ENCODE data around the gene DTNBP1.

Gene DTNBP1

DNA sequence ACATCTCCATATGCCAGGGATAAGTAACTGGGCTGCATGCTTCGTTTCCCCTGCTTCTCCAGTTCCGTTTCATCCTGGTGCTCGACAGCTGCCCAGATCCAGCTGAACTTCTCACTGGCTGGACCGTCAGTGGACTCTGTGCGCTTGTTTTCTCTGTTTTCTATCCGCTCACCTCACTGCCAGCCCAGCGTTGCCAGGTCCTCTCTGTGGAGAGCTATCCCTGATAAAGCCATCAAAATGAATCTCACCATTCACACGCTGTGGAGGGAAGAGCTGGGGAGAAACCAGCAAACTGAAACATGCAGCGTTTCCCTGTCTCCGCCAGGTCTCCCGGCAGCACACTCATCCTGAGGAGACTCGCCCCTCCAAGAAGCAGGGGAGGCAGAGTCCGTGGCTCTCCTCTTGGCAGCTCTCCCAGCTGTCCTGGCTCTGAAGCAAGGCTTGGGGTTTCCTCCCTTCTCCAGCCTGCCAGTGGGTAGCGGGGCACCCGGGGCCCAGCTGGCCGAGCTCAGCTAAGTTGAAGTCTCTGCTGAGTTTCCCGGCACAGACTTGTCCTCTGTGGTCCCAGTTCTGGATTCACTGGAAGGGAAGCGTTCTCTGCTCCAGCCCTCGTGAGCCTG lies 160.9 kb downstream of the DTNBP1 start:
- DNase-seq (ENCODE audit: low read depth): no peak

DNA sequence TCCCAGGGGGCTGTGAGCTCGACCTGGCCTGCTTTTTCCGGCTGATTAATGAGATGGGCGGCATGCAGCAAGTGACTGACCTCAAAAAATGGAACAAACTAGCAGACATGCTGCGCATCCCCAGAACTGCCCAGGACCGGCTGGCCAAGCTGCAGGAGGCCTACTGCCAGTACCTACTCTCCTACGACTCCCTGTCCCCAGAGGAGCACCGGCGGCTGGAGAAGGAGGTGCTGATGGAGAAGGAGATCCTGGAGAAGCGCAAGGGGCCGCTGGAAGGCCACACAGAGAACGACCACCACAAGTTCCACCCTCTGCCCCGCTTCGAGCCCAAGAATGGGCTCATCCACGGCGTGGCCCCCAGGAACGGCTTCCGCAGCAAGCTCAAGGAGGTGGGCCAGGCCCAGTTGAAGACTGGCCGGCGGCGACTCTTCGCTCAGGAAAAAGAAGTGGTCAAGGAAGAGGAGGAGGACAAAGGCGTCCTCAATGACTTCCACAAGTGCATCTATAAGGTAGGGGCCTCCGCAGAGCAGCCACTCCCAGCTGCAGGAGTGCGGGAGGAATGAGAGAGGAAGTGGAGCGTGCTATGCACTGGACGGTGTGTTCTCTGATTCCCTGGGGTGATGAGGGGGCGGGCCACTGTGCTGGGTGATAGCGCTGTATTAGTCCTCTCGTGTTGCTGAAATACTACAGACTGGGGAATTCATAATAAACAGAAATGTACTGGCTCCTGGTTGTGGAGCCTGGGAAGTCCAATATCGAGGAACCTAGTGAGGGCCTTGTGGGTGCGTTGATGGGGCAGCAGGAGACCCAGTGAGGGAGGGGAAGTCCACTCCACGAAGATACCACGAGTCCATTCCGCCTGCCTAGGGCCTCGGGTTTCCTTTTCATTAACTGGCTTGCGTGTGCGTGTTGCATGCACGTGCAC lies 161.7 kb downstream of the DTNBP1 start:
- no peak for DNase-seq (ENCODE audit: low read depth)

DNA sequence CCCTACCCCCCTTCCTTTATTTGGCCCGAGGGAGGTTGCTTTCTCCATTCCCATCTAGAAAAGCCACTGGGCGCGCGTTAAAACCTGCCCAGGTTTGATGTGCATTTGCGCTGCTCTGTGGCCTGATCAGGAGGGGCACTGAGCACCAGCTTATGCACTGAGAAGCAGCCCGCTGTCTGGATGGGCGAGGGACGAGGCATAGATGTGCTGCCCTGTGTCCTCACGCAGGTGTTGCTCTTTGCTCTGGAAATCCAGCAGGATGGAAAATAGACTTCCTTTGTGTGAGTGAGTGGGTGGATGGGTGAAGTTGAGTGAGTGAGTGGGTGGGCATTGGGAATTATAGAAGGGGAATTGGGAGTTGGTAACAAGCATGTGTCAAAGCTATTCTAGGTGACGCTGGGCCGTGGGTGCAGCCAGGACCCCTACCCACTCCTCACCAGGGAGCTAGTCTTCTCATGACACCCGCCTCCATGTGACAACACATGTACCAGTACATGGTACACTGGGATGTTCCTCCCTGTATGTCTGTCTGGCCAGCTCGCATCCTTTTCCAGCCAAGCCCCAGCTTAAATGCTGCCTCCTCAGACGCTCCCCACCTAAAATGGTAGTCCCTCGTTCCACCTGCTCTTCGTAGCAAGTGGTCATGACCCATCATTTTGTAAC lies 162.6 kb downstream of the DTNBP1 start:
- no peak for DNase-seq (ENCODE audit: low read depth)

DNA sequence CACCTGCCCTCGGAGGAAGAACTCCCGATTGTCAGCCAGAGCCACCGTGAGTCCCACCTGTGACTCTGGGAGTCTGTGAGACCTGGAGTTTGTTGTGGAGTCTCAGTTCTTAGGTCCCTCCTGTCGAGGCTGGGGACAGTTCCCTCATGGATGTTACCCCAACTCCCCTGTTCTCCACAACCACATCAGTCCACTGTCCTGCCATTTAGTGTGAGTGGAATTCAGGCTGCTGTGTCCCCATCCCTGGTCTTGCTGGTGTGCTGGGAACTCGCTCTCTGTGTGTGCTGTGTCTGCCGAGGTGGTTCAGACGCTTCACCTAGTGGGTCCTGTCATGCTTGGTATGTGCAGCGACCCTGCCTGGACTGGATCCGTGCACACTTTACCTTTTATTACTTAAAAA lies 163.2 kb downstream of the DTNBP1 start:
- DNase-seq (ENCODE audit: low read depth): no peak

DNA sequence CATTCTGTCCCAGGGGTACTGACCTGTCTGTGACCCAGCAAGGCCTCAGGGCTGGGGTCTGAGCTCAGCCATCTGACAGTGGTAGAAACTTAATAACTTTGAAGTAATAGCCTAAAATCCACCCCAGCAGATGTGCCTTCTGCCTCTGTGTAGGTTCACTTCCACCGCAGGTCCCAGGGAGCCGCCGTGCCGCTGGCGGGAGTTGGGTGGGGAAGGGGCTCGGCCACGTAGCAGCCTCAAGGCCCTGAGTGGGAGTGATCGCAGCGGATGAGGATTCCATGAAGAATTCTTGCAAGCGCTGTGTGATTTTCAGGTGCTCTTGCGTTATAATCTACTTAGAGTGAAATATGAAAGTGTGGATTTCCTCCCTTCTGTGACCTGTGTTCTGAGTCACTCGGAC lies 163.7 kb downstream of the DTNBP1 start:
- DNase-seq (ENCODE audit: low read depth): no peak

DNA sequence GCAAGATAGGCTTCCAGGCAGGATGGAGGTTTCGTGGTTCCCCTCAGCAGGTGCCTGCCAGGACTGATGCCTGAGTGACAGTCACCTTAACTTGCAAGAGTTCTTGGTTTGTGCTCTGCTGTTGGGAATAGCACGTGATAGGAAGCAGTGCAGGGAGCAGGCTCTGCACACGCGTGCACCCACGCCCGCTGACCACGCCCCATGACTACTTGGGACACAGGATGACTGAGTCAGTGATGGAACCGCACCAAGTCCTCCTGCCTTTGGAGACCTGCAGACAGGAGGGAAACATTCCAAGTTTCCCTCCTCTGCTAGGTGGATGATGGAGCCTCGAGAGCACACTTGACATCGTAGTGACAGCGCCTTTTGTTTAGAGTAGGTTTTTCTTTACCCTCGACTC lies 164.2 kb downstream of the DTNBP1 start:
- no peak for DNase-seq (ENCODE audit: low read depth)

DNA sequence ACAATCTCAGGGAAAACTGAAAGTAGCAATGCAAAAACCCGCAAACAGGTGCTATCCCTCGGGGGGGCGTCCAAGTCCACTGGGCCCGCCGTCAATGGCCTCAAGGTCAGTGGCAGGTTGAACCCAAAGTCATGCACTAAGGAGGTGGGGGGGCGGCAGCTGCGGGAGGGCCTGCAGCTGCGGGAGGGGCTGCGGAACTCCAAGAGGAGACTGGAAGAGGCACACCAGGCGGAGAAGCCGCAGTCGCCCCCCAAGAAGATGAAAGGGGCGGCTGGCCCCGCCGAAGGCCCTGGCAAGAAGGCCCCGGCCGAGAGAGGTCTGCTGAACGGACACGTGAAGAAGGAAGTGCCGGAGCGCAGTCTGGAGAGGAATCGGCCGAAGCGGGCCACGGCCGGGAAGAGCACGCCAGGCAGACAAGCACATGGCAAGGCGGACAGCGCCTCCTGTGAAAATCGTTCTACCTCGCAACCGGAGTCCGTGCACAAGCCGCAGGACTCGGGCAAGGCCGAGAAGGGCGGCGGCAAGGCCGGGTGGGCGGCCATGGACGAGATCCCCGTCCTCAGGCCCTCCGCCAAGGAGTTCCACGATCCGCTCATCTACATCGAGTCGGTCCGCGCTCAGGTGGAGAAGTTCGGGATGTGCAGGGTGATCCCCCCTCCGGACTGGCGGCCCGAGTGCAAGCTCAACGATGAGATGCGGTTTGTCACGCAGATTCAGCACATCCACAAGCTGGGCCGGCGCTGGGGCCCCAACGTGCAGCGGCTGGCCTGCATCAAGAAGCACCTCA lies 166.3 kb downstream of the DTNBP1 start:
- no peak for DNase-seq (ENCODE audit: low read depth)

DNA sequence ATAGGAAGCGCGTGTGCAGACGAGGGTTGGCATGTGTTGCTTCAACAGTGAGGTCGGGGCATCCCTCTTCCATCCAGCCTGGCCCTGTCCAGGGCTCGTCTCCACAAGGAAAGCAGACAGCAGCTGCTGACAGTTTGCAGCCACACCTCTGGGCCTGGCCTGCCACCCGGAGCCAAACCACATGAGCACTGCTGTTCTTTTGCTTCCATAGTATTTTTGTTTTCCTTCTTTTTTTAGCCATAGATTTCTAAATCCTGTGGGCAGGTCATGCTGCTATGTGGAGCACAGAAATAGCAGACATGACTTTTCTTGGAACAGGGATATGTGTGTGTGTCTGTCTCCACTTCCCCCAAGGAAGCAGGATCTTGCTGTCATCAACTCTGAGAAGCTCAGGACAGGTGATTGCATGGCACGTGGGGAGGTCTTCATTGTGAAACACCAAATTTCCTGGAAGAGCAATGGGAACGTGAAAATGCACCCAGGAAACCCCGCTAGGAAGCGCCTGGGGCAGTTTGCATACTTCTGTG lies 167.4 kb downstream of the DTNBP1 start:
- no peak for DNase-seq (ENCODE audit: low read depth)

DNA sequence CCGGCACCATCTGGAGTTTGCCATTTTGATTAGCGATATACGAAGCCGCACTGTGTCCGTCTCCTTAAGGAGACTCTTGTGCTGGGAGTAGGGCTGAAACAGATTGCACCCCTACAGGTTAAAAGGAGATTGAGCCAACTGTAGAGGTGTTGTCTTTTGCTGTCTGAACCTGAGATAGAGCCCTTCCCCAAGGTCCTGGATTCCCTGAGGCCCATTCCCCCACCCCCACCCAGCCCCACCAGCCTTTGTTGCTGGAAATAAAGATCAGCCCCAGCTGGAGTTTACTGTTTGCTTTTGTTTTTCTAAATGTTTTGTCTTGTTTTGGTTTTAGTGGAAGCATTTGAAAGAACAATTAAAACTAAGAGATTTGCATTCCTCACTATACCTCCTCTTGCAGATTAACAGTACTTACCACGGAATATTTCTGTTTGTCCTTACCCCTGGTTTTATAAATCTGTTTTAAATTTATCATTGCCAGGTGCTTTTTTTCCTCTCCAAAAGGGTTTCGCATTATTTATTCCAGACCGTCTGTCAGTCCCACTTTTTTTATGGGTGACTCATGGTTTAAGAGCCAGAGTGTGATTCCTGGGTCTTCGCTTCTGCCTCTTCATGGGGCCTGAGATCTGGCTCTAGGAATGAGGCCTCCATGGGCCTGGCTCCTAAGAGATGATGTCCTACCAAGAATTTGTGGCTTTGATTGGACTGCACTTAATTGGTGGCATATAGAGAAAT lies 169.2 kb downstream of the DTNBP1 start:
- no peak for DNase-seq (ENCODE audit: low read depth)

DNA sequence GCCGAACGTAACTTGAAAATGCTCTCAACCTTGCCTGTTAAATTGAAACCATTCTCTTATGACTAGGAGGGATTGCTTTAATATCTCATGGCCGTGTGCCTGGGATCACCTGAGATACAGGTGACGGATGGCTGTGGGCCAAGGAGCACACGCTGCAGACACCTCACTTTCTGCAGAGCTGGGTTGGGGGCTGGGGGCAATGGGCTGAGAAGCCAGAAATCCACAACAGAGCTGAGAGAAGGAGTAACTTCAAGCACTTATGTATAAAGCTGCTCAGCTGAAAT lies 170.9 kb downstream of the DTNBP1 start:
- DNase-seq (ENCODE audit: low read depth): no peak

DNA sequence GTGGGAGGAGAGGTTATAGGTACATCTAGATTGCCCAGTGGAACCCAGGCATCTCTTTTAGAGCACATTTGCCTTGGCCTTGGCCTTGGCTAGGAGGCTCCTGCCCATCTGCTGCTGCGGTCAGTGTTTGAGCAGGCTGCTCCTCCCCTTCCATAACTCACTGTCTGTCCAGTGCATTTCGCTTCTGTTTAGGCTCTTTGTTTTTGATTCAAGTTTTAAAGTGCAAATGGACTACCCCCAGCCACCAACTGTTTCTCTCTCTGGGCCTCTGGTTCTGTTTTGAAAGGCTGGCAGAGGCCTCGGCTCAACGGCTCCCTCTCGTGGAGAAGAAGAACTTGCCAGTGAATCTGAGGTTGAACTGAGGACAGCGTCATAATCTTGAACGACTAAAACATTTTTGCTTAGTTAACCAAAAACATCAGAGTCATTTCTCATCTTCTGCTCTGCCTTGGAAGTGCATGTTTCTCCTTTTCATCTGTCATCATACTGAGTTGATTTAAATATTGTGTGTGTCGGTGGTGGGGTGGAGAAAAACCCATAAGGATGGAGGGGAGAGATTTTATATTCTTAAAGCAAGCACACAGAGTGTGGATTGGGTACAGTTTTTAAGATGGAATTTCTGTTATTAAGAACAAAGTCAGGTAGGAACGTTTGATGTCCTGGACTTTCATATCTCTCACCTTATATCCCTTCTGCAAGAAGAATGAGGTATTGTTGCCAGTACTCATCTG lies 171.4 kb downstream of the DTNBP1 start:
- DNase-seq (ENCODE audit: low read depth): peak; percentile 24

DNA sequence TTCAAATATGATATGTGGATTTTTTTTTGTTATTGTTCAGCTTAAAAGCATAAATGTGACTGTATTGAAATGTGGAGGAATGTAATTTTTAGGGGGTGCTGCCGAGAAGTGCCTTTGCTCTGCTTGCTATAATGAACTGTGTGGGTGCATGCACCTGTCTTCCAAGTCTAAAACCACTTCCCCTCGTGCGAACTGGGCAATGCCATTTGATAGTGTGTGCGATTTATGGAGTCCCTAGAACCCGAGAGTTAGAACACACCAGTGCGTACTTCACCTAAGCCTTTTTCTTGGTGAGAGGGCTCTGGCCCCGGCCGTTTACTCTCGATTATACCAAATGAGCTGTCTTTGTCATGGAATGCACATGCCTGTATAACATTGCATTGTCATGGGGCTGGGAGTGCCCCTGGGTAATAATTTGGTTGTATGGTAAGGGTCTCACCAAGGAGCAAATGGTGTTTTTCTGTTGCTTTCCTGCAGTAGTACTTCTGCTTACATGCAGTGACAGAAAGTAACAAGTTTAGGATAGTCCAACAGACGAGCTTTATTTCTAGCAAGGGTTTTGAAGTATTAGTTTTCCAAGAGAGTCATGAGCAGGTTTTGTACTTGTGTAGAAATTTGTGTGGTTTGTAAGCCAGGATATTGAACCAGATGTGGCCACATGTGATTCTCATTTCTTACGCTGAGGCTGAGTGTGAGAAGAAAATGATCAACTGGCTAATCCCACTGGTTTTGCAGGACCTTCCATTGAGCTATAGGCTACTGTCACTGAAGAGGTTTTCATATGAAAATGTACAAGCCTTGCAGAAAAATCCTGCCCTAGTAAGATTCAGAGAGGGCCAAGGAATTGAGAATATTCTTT lies 172.4 kb downstream of the DTNBP1 start:
- DNase-seq (ENCODE audit: low read depth): no peak

DNA sequence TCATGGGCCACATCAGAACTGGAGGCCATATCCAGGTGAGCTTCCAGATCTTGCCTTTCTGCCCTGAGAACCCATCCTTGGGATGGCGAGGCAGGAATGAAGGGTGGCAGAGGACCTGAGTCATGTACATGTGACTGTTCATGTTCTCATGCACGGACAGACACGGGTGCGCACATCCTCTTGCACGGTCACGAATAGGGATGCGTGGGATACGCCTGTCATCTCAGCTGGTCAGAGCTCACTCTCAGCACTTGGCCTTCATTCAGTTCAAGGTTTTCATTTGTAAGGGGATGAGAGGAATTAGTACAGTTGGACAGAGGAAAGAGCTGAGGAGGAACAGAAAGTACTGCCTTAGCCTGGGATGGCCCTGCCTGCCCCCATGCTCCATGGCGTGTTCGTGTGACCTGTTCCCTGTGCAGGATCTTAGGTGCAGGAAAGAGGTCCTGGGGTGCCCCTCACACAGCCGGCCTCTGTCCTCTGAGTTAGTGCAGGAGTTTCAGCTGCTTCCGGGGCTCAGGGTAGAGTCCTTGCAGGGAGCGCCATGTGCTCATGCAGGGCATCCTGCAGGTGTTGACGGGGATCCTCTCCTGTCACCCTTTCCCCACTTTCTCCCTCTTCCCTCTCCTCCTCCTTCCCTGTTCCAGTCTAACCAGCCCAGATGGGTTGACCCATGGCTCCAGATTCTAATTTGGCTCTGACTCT lies 173.4 kb downstream of the DTNBP1 start:
- no peak for DNase-seq (ENCODE audit: low read depth)

DNA sequence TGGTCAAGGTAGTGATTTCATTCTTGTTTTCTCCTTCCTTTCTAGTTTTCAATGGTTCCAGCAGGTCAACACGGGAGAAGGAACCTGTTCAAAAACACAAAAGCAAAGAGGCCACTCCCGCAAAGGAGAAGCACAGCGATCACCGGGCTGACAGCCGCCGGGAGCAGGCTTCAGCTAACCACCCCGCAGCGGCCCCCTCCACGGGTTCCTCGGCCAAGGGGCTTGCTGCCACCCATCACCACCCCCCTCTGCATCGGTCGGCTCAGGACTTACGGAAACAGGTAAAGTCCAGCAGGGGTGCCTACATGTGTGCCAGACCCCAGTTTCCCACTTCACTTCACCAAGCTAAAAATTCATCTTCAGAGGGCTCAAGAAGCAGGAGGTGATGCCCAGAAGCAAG lies 175.6 kb downstream of the DTNBP1 start:
- no peak for DNase-seq (ENCODE audit: low read depth)

DNA sequence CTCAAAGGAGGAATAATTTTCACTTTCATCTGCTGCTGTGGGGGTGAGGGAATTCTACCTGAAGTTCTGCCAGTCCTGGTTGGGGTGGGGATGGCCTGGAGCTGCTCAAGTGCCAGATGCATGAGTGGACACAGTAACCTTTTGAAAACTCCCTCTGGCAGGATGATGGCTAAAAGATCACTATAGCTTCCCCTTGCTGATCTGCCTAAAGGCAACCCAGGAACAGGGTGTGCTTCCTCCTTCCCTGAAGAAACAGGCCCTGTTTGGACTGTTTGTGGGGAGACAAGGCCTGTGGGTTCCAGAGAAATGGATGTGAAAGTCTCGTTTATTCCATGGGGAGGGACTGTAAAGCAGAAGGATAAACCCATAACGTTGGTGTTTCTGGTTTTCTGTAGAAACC lies 176.9 kb downstream of the DTNBP1 start:
- DNase-seq (ENCODE audit: low read depth): no peak

DNA sequence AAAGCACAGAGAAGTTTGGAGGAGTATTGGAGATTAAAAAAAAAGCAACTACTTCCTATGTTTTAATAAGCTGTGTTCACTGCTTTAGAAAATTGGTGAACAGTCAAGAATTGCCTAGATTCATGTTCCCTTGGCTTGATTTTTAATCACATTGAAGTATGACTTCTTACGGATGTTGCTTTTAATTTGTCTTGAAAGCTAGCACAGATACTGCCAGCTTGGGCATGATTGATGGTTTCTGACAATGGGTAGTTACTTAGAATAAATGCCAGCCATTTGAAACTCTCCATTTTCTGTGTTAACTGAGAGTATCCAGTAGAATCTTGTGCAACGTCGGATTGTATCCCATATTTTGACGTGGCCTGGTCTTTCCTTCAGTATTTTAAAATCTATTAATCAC lies 178.0 kb downstream of the DTNBP1 start:
- DNase-seq (ENCODE audit: low read depth): no peak

DNA sequence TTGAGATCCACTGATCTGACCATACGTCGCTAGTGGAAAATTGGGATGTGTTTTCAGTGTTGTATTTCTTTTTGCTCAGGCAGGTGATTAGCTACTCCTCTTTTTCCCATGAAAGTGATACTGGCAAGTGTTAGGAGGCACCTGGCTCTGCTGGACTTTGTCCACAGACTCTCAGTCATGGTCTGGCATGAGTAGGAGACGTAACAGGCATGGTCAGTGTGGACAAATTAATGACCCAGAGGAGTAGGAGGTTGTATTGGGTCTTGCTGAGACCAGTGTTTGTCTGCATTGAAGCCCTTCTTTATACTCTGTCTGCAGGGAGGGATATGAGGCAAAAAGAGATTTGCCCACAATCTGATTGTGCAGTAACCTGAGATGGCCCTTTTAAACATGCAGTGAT lies 178.7 kb downstream of the DTNBP1 start:
- DNase-seq (ENCODE audit: low read depth): no peak

DNA sequence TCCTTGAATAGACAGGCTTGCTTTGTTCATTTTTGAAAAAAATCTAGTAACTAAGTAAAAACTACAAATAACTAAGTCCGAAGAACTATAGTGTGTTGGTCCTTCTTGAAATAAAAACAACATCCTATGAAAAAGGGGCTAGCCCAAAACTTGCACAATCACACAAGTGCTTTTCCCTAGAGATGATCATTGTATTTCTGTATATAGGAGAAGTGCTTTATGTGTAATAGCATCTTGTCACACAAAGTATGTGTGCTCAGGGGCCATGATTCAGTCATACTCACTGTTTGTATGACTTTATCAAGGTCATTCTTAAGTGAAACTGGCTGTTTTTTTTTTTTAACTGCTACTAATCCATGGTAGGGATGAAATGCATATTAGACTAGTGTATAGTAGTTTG lies 179.8 kb downstream of the DTNBP1 start:
- DNase-seq (ENCODE audit: low read depth): no peak

All from CMK (cell line).